ENCODE measurements around the gene ZCCHC9. TPM values are rescaled to one million over a fixed set of nuclear protein-coding genes. Genes with fewer than 3 reads are reported as not detected.

The ZCCHC9 gene
- polyA plus RNA-seq, 1 donor from 2014 or later: 31.8 TPM

GRCh38 chr5:81361600-81361999 is 60.2 kb downstream of the ZCCHC9 start:
- no peaks in the 10 kb centered on the region for H3K9me2 ChIP-seq (ENCODE audit: insufficient read depth, low read length)
- no peaks in the 10 kb centered on the region for H3K27me3 ChIP-seq (ENCODE audit: insufficient read depth, low read depth, low read length)
- H3K4me3 ChIP-seq (ENCODE audit: low read length): no peak overlapping the region
- no peak overlapping the region for H3K4me2 ChIP-seq (ENCODE audit: low read length)
- no peak overlapping the region for H3K9ac ChIP-seq (ENCODE audit: low read length)
- no peaks in the 10 kb centered on the region for H4K20me1 ChIP-seq (ENCODE audit: insufficient read depth)
- H3K79me2 ChIP-seq (replicated peaks; ENCODE audit: insufficient read depth, low read length): no peaks in the 10 kb centered on the region
- H2AFZ ChIP-seq (ENCODE audit: low read depth, low read length): no peak overlapping the region
- H3K9me3 ChIP-seq (ENCODE audit: low read length): no peaks in the 10 kb centered on the region
- H3K27ac ChIP-seq (ENCODE audit: low read length): no peak overlapping the region
- no peaks in the 10 kb centered on the region for H3F3A ChIP-seq (ENCODE audit: insufficient read depth, low read length, poor library complexity, severe bottlenecking)
- no peaks in the 10 kb centered on the region for H3K36me3 ChIP-seq (ENCODE audit: insufficient read depth, low read length)
- TF ChIP-seq MXI1 (conservative IDR thresholded peaks at IDR 0.05; ENCODE audit: poor library complexity, severe bottlenecking) (no peak), POLR2AphosphoS5 (IDR thresholded peaks at IDR 0.05) (no peak), TAF1 (IDR thresholded peaks at IDR 0.05; ENCODE audit: low read depth) (no peak), RAD21 (conservative IDR thresholded peaks at IDR 0.05) (no peak), SMC3 (conservative IDR thresholded peaks at IDR 0.05; ENCODE audit: poor library complexity) (no peak), CTCF (IDR thresholded peaks at IDR 0.05; ENCODE audit: poor library complexity, severe bottlenecking) (no peak), EZH2 (IDR thresholded peaks at IDR 0.05; ENCODE audit: borderline replicate concordance, insufficient read depth, low read length, poor library complexity, severe bottlenecking) (no peak), REST (IDR thresholded peaks at IDR 0.05; ENCODE audit: borderline replicate concordance) (no peak), EP300 (conservative IDR thresholded peaks at IDR 0.05; ENCODE audit: poor library complexity, severe bottlenecking) (no peak)

Other genes with a start within 250 kb of the ZCCHC9 start
- gene CKMT2, start 68.3 kb upstream of the ZCCHC9 start, polyA plus RNA-seq: not detected in 2 replicates
- gene ACOT12, start 92.5 kb downstream of the ZCCHC9 start, polyA plus RNA-seq: 1.2 and 3.0 TPM in 2 replicates

Measured in neural cell (in vitro differentiated cells).